IMR-90 (cell line): ENCODE data around the gene SLC6A6. TPM values are rescaled to one million over a fixed set of nuclear protein-coding genes. Genes with fewer than 3 reads are reported as not detected.

Experiments used
- ATAC-seq: fragments of 200-7000 bp; cut with Tn5 transposase; 2 replicates; pipeline ENCODE4 v1.9.1; 2020; ENCODE audit warnings: low read depth, mild to moderate bottlenecking, moderate library complexity
- BruUV-seq: library from RNA; stranded (reverse); fragments of 400-500 nt; replicated peaks from 2 replicates; lab custom pipeline; 2021; lab: Mats Ljungman, UMichigan
- CTCF ChIA-PET: fragments of 300-600 bp; formaldehyde crosslinking; extraction: SDS; loops from one replicate; lab custom pipeline; 2021; ENCODE audit warnings: antibody characterized with exemption; lab: Yijun Ruan, JAX
- POLR2A ChIA-PET: fragments of 300-600 bp; sonication (Branson Sonifier 250); formaldehyde crosslinking; loops from one replicate; lab custom pipeline; 2022; ENCODE audit warnings: antibody characterized with exemption; ENCODE audit not compliant: unreplicated experiment; lab: Charles Lee
- DNase-seq: peaks from one replicate; pipeline ENCODE4 v3.0.0; 2013
- H2AFZ ChIP-seq: replicated peaks from 2 replicates; pipeline ENCODE3; 2013; ENCODE audit warnings: low read length, mild to moderate bottlenecking; ENCODE audit not compliant: poor library complexity
- H2AK5ac ChIP-seq: 2 replicates; pipeline ENCODE4 v1.6.1; 2013; ENCODE audit warnings: low read depth, low read length, inconsistent platforms
- H2AK9ac ChIP-seq: replicated peaks from 2 replicates; pipeline ENCODE3; 2013; ENCODE audit warnings: mild to moderate bottlenecking, low read depth, low read length, moderate library complexity; ENCODE audit not compliant: poor library complexity
- H2BK120ac ChIP-seq: 2 replicates; pipeline ENCODE4 v1.6.1; 2013; ENCODE audit warnings: low read depth, low read length, inconsistent platforms
- H2BK15ac ChIP-seq: 3 replicates; pipeline ENCODE4 v1.6.1; 2013; ENCODE audit warnings: low read depth, low read length, inconsistent platforms
- H2BK20ac ChIP-seq: 2 replicates; pipeline ENCODE4 v1.6.1; 2013; ENCODE audit warnings: low read depth, mild to moderate bottlenecking, inconsistent platforms, low read length, moderate library complexity
- H2BK5ac ChIP-seq: 2 replicates; pipeline ENCODE4 v1.6.1; 2013; ENCODE audit warnings: mild to moderate bottlenecking, low read depth, low read length, inconsistent platforms; ENCODE audit not compliant: poor library complexity, severe bottlenecking
- H3K14ac ChIP-seq: replicated peaks from 2 replicates; pipeline ENCODE4 v1.6.1; 2013; ENCODE audit warnings: low read depth, low read length, inconsistent platforms
- H3K18ac ChIP-seq: 2 replicates; pipeline ENCODE4 v1.6.1; 2013; ENCODE audit warnings: low read depth, low read length, control low read depth
- H3K23ac ChIP-seq: 2 replicates; pipeline ENCODE4 v1.6.1; 2013; ENCODE audit warnings: low read depth, low read length, inconsistent platforms
- H3K27ac ChIP-seq: 2 replicates; pipeline ENCODE4 v1.5.1; 2013; ENCODE audit warnings: mild to moderate bottlenecking, control low read depth, low read length; ENCODE audit not compliant: insufficient read depth
- H3K27me3 ChIP-seq: 2 replicates; pipeline ENCODE4 v1.6.1; 2013; ENCODE audit warnings: low read length; ENCODE audit not compliant: control insufficient read depth, insufficient read depth
- H3K36me3 ChIP-seq: 2 replicates; pipeline ENCODE4 v1.6.1; 2013; ENCODE audit warnings: low read length, mixed read lengths; ENCODE audit not compliant: control insufficient read depth, insufficient read depth
- H3K4ac ChIP-seq: 2 replicates; pipeline ENCODE4 v1.6.1; 2013; ENCODE audit warnings: low read depth, low read length, inconsistent platforms
- H3K4me1 ChIP-seq: 2 replicates; pipeline ENCODE4 v1.6.1; 2013; ENCODE audit warnings: low read length, mixed read lengths; ENCODE audit not compliant: control insufficient read depth, insufficient read depth
- H3K4me2 ChIP-seq: 2 replicates; pipeline ENCODE4 v1.6.1; 2013; ENCODE audit warnings: low read depth, mild to moderate bottlenecking, control low read depth, low read length, moderate library complexity
- H3K4me3 ChIP-seq: 2 replicates; pipeline ENCODE4 v1.5.1; 2013; ENCODE audit warnings: low read depth, mild to moderate bottlenecking, control low read depth, low read length, moderate library complexity; ENCODE audit not compliant: insufficient read depth
- H3K56ac ChIP-seq: 2 replicates; pipeline ENCODE4 v1.6.1; 2013; ENCODE audit warnings: low read length, inconsistent platforms; ENCODE audit not compliant: insufficient read depth; ENCODE audit errors: extremely low read depth
- H3K79me1 ChIP-seq, 2 experiments: 2 replicates each; pipeline ENCODE4 v1.6.1; 2013; ENCODE audit warnings: low read length in 2 of 2, inconsistent platforms in 1 of 2, low read depth in 1 of 2
- H3K9ac ChIP-seq: 2 replicates; pipeline ENCODE4 v1.6.1; 2013; ENCODE audit warnings: low read depth, low read length, control low read depth
- H3K9me1 ChIP-seq: 2 replicates; pipeline ENCODE4 v1.6.1; 2013; ENCODE audit warnings: low read length, inconsistent platforms; ENCODE audit not compliant: insufficient read depth
- H3K9me3 ChIP-seq: 2 replicates; pipeline ENCODE4 v1.6.1; 2013; ENCODE audit warnings: low read length; ENCODE audit not compliant: control insufficient read depth, insufficient read depth
- H4K20me1 ChIP-seq: 2 replicates; pipeline ENCODE4 v1.6.1; 2013; ENCODE audit warnings: low read length, inconsistent platforms; ENCODE audit not compliant: insufficient read depth
- H4K5ac ChIP-seq: 2 replicates; pipeline ENCODE4 v1.6.1; 2013; ENCODE audit warnings: mild to moderate bottlenecking, low read depth, low read length, control low read depth
- H4K8ac ChIP-seq, 2 experiments: 2 replicates each; pipeline ENCODE4 v1.6.1; 2013; ENCODE audit warnings: low read depth in 2 of 2, low read length in 2 of 2, control low read depth in 1 of 2, inconsistent platforms in 1 of 2
- H4K91ac ChIP-seq: 2 replicates; pipeline ENCODE4 v1.6.1; 2013; ENCODE audit warnings: low read depth, low read length, inconsistent platforms; ENCODE audit not compliant: insufficient read depth
- FOS ChIP-seq: fragments of 150-350 bp; IDR thresholded peaks from 2 replicates; pipeline ENCODE4 v1.6.1; 2016; ENCODE audit warnings: low read depth, low read length
- MXI1 ChIP-seq: IDR thresholded peaks from 2 replicates; pipeline ENCODE4 v1.6.1; 2012; ENCODE audit warnings: low read depth, mild to moderate bottlenecking, low read length, moderate library complexity, borderline replicate concordance
- NFE2L2 ChIP-seq: fragments of 150-350 bp; IDR thresholded peaks from 2 replicates; pipeline ENCODE4 v1.6.1; 2016; ENCODE audit warnings: low read depth, mild to moderate bottlenecking, low read length
- RFX5 ChIP-seq: IDR thresholded peaks from 2 replicates; pipeline ENCODE4 v1.8.0; 2012; ENCODE audit warnings: low read depth, mild to moderate bottlenecking, low read length, moderate library complexity
- WGBS, 2 experiments: methylation state at CpG; one replicate each; pipeline versions ENCODE4 v1.1.5 to v1.1.7; 2013; ENCODE audit warnings: missing lambda C conversion rate in 2 of 2; ENCODE audit not compliant: insufficient read length in 1 of 2; ENCODE audit errors: extremely low coverage in 2 of 2; 5-methylcytosine and 5-hydroxymethylcytosine counted together
- dilution Hi-C: fragments of 300-500 bp; cut with HindIII; formaldehyde crosslinking; loops from one replicate; pipeline ENCODE4 v1.14.3; 2018; ENCODE audit warnings: low sequenced_read_pairs; ENCODE audit not compliant: unreplicated experiment
- in situ Hi-C: fragments of 300-500 bp; cut with MboI; formaldehyde crosslinking; loops from 3 replicates; pipeline ENCODE4 v1.14.3; 2019; ENCODE audit warnings: low sequenced_read_pairs, inconsistent platforms, mixed read lengths
- intact Hi-C: fragments of 100-400 bp; cut with micrococcal nuclease; formaldehyde crosslinking; loops from 2 replicates; pipeline ENCODE4 v1.10.0; 2022
- polyA plus RNA-seq, 3 experiments: library from polyadenylated mRNA; depleted of rRNA; stranded (reverse); fragments of >200 nt; gene quantifications; 2 replicates each; pipeline ENCODE4 v1.2.3, GENCODE V29; 2012; ENCODE audit warnings: low replicate concordance in 1 of 3
- total RNA-seq: library from RNA; depleted of rRNA; stranded (reverse); fragments of >200 nt; gene quantifications from 2 replicates; pipeline ENCODE4 v1.2.3, GENCODE V29; 2012

SLC6A6 gene
- total and polyA plus RNA-seq, 2 of the 4 experiments (the other 2 are of a cell fraction): 29.9 to 39.4 TPM

- H3K9me1 ChIP-seq: peaks cover 7% of the 10 kb centered on the region
- H3K4ac ChIP-seq: no peak overlapping the region
- dilution Hi-C loops (no loop called here), in situ Hi-C loops (no loop called here), intact Hi-C loops (no loop called here)
- no peak overlapping the region for H2BK120ac ChIP-seq
- H3K27ac ChIP-seq: no peak overlapping the region
- POLR2A ChIA-PET: no interaction called here
- H3K9ac ChIP-seq: no peak overlapping the region
- no peak overlapping the region for H4K5ac ChIP-seq
- no peak overlapping the region for H3K56ac ChIP-seq
- H3K18ac ChIP-seq: no peak overlapping the region
- H3K4me1 ChIP-seq: peaks cover 4% of the 10 kb centered on the region; the same call in 1 of the 2 replicates
- no peak overlapping the region; the same call in 1 of the 2 replicates for H3K14ac ChIP-seq
- no peak overlapping the region for H4K91ac ChIP-seq
- H2AK5ac ChIP-seq: no peak overlapping the region
- H3K27me3 ChIP-seq: no peaks in the 10 kb centered on the region
- no peaks in the 10 kb centered on the region for H3K79me1 ChIP-seq
- H3K36me3 ChIP-seq: peaks cover 48% of the 10 kb centered on the region
- DNase-seq: no peak
- 0 out of 2 replicates have a peak overlapping the region, but pooled peaks have one; percentile 3 for H2BK20ac ChIP-seq
- no peak overlapping the region for H4K8ac ChIP-seq
- H4K20me1 ChIP-seq: no peaks in the 10 kb centered on the region
- no peak overlapping the region for H2BK5ac ChIP-seq
- WGBS, 2 experiments: no CpG with 5 or more reads among the region's 7 CpGs
- no peak overlapping the region for H2AFZ ChIP-seq
- no peak for TF ChIP-seq RFX5
- no peak for TF ChIP-seq NFE2L2
- no peak for TF ChIP-seq MXI1
- TF ChIP-seq FOS: no peak
- TSS peak; percentile 48 for BruUV-seq
- no peak overlapping the region for H3K23ac ChIP-seq
- H3K9me3 ChIP-seq: no peaks in the 10 kb centered on the region
- H2AK9ac ChIP-seq: peak overlapping the region; percentile 87
- H3K4me2 ChIP-seq: no peak overlapping the region
- H3K4me3 ChIP-seq: no peak overlapping the region
- no peak for ATAC-seq
- H2BK15ac ChIP-seq: no peak overlapping the region
- CTCF ChIA-PET: interaction anchor here (0.7 kb wide), 1 partner anchor 284 kb away, joined by 3 read pairs; no protein-coding TSS in a partner anchor
These were observed 85.4 kb downstream of the SLC6A6 start for GRCh38 chr3:14487821-14488220.
